Ovary (tissue), 9 donors: Measurements from ENCODE around the gene ARID1B. TPM values are rescaled to one million over a fixed set of nuclear protein-coding genes. Genes with fewer than 3 reads are reported as not detected.

Experiments
- DNase-seq, 5 donors: peaks; one replicate each; pipeline ENCODE4 v3.0.0-alpha.2; 2019 to 2020
- H3K27ac ChIP-seq, 2 donors: fragments of 200-600 bp; one replicate each; pipeline versions ENCODE4 v1.5.1 to v1.8.0; 2019 to 2022
- H3K27me3 ChIP-seq: fragments of 200-600 bp; one replicate; pipeline ENCODE4 v1.8.0; 2022
- H3K36me3 ChIP-seq: fragments of 200-600 bp; sonication (generic); one replicate; pipeline ENCODE4 v1.5.1; 2019
- H3K4me1 ChIP-seq: one replicate; pipeline ENCODE4 v1.8.1; 2013; ENCODE audit warnings: mild to moderate bottlenecking, moderate library complexity; ENCODE audit not compliant: insufficient read depth
- H3K4me3 ChIP-seq: fragments of 200-600 bp; sonication (generic); one replicate; pipeline ENCODE4 v1.5.1; 2017
- H3K9me3 ChIP-seq, 2 donors: fragments of 200-600 bp in 1 of 2; sonication (generic) in 1 of 2; one replicate each; pipeline versions ENCODE4 v1.5.1 to v1.8.1; 2013 to 2019; ENCODE audit warnings: mild to moderate bottlenecking in 1 of 2, moderate library complexity in 1 of 2
- CTCF ChIP-seq, 3 donors: fragments of 450-650 bp in 2 of 3; fragments of 200-600 bp in 1 of 3; IDR thresholded peaks; one replicate each; pipeline versions ENCODE4 v1.5.1 to v1.8.0; 2016 to 2022; ENCODE audit warnings: antibody characterized with exemption in 3 of 3, mild to moderate bottlenecking in 1 of 3
- EP300 ChIP-seq: sonication (generic); formaldehyde crosslinking; IDR thresholded peaks from one replicate; pipeline ENCODE4 v1.6.1; 2017; ENCODE audit warnings: antibody characterized with exemption
- POLR2A ChIP-seq: fragments of 450-650 bp; IDR thresholded peaks from one replicate; pipeline ENCODE4 v1.6.1; 2017; ENCODE audit warnings: antibody characterized with exemption, mild to moderate bottlenecking, moderate library complexity
- WGBS, 3 donors: extraction: QIAGEN DNeasy Blood & Tissue Kit in 1 of 3; methylation state at CpG; one replicate each; pipeline versions ENCODE4 v1.1.5 to v1.1.7; 2013 to 2017; 5-methylcytosine and 5-hydroxymethylcytosine counted together
- intact Hi-C, 4 donors: fragments of 100-400 bp; cut with DNase I; formaldehyde crosslinking; loops; one replicate each; pipeline versions ENCODE4 v1.11.0 to v1.15.1; 2022 to 2023
- polyA plus RNA-seq, 2 donors: library from polyadenylated mRNA; stranded (reverse); fragments of 200-250 nt in 1 of 2; fragments of 350-450 nt in 1 of 2; fragmentation: Illumina TruSeq in 1 of 2; extraction: RNeasy Lipid Tissue Mini Kit (QIAGEN cat#74804) in 1 of 2; gene quantifications; one replicate each; pipeline ENCODE4 v1.2.3, GENCODE V29; 2013 to 2014
- total RNA-seq, 7 donors: library from RNA; depleted of rRNA in 2 of 7; stranded (reverse); fragments of >200 nt in 2 of 7; fragmentation: NEBNext Ultra II Directional in 3 of 7; extraction: Animal tissue kit (Norgen Biotek cat#: 25700) in 3 of 7; gene quantifications; one replicate each; pipeline versions ENCODE4 v1.1.0 to v1.2.4, GENCODE V29; 2016 to 2023
- donor health status: DM: no; HTN: no; CAD: no; lungs with moderate emphysema.
- donor health status: DM: no; HTN: no; CAD: no.
- donor health status: Bipolar disorder and iron deficiency.
- donor health status: DM: yes; HTN: yes; CAD: no.
- donor health status: DM: no; HTN: no; CAD: no.
- donor health status: DM: yes; HTN: yes; CAD: no.

The ARID1B gene
- total and polyA plus RNA-seq, 9 donors = 33.2 to 144 (median 105) TPM

- H3K27me3 ChIP-seq = no peaks in the 10 kb centered on the region
- WGBS, 3 donors = 93 to 97% (median 95%) methylated on average over 9 of the region's 9 CpGs
- no peak overlapping the region for H3K27ac ChIP-seq
- H3K4me1 ChIP-seq = peaks cover 3% of the 10 kb centered on the region
- no peak overlapping the region for H3K4me3 ChIP-seq
- no peak for DNase-seq
- H3K36me3 ChIP-seq = no peaks in the 10 kb centered on the region
- no peak for TF ChIP-seq CTCF (IDR thresholded peaks at IDR 0.05)
- TF ChIP-seq EP300 = no peak
- TF ChIP-seq POLR2A = no peak
- intact Hi-C loops = no loop called here
- no peaks in the 10 kb centered on the region for H3K9me3 ChIP-seq
Observed at GRCh38 chr6:157058574-157058973, 281.4 kb downstream of the ARID1B start.

- 32 to 39% (median 38%) methylated on average over 4 of the region's 4 CpGs for WGBS, 3 donors
- DNase-seq = no peak
- Histone ChIP-seq H3K27me3 (no peaks in the 10 kb centered on the region), H3K36me3 (no peaks in the 10 kb centered on the region), H3K4me1 (peaks cover 6% of the 10 kb centered on the region), H3K27ac (no peak overlapping the region), H3K9me3 (no peaks in the 10 kb centered on the region), H3K4me3 (no peak overlapping the region)
- TF ChIP-seq EP300 (no peak), CTCF (IDR thresholded peaks at IDR 0.05) (no peak), POLR2A (no peak)
- intact Hi-C loops = no loop called here
Observed at GRCh38 chr6:157059781-157060180, 282.6 kb downstream of the ARID1B start.

GRCh38 chr6:157060440-157060952, 283.3 kb downstream of the ARID1B start:
- 21 to 28% (median 22%) methylated on average over 1 of the region's 1 CpG for WGBS, 3 donors
- Histone ChIP-seq H3K4me1 (peaks cover 8% of the 10 kb centered on the region), H3K9me3 (no peaks in the 10 kb centered on the region), H3K27ac (no peak overlapping the region), H3K27me3 (no peaks in the 10 kb centered on the region), H3K36me3 (no peaks in the 10 kb centered on the region), H3K4me3 (no peak overlapping the region)
- TF ChIP-seq CTCF (IDR thresholded peaks at IDR 0.05) (no peak), POLR2A (no peak), EP300 (no peak)
- no peak for DNase-seq
- intact Hi-C loops = no loop called here

GRCh38 chr6:157061770-157062594, 284.8 kb downstream of the ARID1B start:
- intact Hi-C loops = no loop called here
- H3K27ac ChIP-seq = no peak overlapping the region
- H3K4me1 ChIP-seq = peaks cover 9% of the 10 kb centered on the region
- no peak for DNase-seq
- no peaks in the 10 kb centered on the region for H3K9me3 ChIP-seq
- TF ChIP-seq POLR2A = no peak
- TF ChIP-seq EP300 = no peak
- TF ChIP-seq CTCF (IDR thresholded peaks at IDR 0.05) = no peak
- no peaks in the 10 kb centered on the region for H3K27me3 ChIP-seq
- H3K4me3 ChIP-seq = no peak overlapping the region
- WGBS, 3 donors = 90 to 93% (median 91%) methylated on average over 9 of the region's 9 CpGs
- H3K36me3 ChIP-seq = no peaks in the 10 kb centered on the region
